Stimulated activated CD8-positive, alpha-beta memory T cell treated with anti-CD3 and anti-CD28 coated beads, Interleukin-2, amount 100 ng/mL, for 1 hour (primary cell): Measurements from ENCODE around the gene KCNQ1.

Source experiments
- DNase-seq, 2 donors: peaks; one replicate each; pipeline ENCODE4 v3.0.0-alpha.2; 2020; ENCODE audit warnings: low read depth in 2 of 2

Gene KCNQ1

DNA sequence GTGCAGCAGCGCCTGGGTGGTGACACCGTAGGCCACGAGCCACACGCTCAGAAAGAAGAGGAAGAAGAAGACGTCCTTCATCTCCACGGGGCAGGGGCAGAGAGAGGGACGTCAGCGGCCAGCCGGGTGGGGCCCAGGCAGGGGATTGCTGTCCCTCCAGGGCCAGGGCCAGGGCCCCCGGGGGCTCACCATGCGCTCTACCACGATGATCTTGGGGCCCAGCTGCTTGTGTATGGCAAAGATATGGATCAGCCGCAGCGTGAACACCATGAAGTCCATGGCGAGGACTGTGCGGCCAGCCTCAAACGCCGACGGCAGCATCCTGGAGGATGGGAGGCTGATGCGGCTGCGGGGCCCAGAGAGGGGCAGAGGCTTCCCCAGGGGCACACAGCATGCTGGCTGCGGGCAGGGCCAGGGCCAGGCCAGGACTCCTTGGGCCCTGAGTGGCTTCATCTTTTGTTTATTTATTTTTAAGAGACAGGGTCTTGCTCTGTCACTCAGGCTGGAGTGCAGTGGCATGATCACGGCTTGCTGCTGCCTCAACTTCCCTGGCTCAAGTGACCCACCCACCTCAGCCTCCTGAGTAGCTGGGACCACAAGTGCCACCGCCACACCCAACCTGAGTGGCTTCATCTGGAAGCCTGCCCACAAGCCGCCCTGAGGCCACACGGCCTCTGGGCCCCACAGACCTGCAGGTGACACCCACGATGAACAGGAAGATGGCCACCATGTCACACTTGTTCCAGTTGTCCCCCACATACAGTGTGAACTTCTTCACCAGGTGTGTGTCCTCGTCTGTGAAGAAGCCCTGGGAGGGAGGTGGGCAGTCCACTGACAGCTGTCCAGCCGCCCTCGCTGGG is 33.1 kb upstream of the KCNQ1 start:
- DNase-seq: no peak

DNA sequence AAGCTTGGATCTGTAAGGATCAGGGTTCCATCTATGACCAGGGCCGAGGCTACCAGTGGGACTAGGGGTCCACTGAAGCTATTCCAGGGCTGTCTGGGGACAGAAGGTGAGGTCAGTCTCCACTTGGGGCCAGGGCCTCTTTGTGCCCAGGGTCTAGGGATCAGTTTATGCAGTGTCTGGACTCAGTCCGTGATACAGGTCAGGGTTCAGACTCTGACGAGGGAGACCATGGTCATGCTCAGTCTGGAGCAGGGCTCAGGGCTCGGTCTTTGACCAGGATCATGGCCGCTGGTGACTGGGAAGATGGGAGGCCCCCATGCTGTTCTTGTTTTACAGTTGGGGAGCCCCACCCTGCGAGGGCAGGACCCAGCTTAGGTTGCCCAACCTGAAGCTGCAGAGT is 32.5 kb upstream of the KCNQ1 start:
- DNase-seq: no peak

DNA sequence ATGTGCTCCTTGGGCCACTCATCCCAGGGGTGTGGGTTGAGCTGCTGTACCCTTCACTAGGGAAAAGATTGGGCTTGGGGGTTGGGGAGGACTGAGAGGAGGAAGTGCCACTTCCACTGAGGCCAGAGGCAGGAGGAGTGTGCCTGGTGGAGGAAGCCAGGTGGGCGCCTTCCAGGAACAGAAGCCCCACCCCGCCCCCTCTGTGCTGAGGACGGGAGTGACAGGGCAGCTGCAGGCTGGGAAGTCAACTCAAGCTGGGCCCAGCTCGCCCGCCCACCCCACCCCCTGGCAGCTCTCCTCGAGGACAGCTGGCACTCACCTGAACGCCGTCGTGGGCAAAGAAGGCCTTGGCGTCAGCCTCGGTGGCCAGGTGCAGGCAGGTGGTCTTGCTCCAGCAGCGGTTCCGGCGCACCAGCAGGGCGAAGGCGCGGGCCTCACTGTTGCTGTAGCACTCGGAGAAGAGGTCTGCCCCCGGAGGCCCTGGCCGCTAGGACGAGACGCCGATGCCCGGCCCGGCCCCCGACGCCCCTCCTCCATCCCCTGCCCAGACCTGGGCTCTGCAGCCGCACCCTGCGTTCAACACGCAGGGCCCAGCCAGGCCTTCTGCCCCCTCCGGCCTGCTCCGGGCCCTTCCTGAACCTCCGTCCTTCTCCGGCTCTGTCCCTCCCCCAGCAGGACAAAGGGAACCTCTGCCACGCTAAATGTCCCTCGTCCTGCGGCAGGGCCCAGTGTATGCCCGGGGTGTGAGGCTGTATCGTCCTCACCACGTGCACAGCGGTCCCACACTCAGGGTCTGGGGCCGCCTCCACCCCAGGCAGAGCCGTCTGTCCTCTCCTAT is 30.8 kb upstream of the KCNQ1 start:
- no peak for DNase-seq

DNA sequence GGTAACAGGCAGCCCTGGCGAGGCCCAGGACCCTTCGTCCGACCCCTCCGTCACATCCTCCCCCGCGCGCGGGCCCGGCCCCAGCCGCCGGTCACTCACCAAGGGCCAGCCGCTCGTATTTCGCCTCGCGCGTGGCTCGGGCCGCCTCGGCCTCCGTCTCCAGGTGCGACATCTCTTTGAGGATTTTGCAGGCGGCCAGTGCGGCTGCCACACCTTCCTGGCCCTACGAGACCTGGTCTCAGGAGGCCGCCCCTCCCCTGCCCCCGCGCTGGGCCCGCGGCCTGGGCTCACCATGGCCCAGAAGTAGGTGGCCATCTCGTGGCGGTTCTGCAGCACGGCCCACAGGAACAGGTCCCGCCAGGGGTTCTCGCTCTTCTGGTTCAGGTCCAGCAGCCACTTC is 30.2 kb upstream of the KCNQ1 start:
- no peak for DNase-seq

DNA sequence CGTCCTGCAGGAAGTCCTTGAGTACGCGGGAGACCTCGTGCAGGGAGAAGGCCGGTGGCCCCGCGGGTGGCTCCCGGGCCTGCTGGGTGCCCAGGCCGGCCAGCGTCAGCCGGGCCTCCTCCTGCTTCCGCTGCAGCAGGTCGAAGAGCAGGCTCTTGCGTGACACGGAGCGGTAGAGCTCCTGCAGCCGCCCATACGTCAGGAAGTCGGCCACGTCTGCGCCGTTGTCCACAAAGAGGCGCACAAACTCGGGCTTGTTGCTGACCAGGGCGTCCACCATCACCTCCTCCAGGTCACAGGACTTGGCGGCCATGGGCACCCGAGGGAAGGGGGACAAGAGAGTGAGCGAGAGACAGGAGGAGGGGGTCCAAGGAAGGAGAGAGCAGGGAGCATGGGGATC is 29.6 kb upstream of the KCNQ1 start:
- DNase-seq: no peak

DNA sequence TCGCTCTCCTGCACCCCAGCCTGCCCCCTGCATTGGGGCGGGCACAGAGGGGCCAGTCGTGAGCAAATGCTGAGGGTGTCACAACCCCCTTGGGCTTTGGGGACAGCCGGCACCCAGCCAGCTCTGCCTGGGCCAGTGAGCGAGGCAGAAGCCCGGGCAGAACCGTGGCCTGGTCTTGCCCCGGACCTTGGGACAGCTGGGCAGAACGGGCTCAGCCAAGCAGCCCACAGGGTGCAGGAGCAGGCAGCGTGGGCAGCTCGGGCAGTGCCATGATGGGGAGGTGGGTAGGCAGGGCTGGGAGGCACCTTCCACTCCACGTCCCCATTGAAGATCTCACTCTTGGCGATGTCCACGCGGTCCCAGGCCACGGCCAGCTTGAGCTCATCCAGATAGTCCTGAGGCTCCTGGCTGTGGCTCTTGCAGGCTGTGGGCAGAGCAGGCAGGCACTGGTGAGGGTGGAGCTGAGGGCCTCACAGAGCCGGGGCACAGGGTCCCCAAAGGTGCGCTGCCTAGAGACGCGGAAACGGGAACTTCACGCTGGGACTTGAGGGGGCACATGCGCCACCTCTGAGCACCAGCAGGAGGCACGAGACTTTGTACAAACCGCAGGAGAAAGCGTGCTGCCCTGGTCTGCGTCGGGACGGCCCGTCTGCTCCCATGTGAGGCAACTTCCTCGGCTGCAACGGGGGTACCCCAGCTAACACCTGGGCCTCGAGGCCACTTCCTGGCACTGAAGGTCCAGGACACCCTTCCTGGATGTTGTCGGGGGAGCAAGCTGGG is 29.0 kb upstream of the KCNQ1 start:
- DNase-seq: no peak

DNA sequence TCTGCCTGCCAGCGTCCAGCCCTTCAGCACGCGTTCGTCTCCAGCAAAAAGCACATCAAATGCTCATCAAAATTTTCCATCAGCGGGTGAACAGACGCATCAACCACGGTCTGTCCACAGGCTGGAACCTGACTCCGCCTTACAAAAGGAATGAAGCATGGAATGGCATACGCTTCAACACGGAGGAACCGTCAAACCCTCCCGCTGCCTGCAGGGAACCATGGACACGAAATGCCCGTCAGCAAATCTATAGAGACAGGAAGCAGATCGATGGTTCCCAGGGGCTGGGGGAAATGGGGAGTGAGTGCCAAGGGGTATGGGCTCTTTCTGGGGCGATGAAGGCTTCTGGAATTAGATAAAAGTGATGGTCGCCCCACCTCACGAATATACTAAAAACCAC is 28.0 kb upstream of the KCNQ1 start:
- DNase-seq: no peak

DNA sequence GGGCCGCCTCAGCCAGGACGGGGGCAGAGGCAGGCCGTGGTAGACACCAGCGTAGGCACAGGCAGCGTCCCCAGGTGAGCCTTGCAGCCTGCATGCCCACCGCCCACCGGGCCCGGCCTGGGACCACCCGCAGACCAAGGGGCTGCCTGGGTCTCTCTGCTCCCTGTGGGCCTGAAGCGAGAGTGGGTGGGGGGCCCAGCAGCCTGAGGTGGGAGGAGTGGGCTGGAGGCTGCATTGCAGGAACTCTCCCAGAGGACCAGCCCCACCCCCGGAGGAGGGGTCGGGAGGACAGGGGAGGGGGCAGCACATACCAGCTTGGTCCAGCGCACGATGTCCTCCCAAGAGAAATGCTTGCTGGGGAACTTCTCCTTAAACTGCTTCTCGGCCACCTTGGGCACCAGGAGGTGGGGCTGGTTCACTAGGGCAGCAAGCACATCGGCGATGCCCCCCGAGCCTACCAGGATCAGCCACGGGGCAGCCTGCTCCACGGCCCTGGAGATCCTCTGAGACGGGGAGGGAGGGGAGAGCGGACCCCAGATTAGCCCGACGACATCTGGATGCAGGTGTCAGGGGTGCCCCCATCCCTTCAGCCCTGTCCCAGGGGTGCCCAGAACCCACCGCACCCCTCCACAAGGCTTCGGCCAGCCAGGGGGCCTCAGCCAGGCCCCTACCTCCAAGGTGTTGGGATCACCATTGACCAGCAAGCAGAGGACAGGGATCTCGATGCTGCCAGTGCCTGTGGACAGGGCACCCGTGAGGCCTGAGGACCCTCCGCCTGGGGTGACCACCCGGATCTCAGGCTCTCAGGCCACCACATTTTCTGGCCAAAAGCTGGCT is 26.7 kb upstream of the KCNQ1 start:
- DNase-seq: no peak

DNA sequence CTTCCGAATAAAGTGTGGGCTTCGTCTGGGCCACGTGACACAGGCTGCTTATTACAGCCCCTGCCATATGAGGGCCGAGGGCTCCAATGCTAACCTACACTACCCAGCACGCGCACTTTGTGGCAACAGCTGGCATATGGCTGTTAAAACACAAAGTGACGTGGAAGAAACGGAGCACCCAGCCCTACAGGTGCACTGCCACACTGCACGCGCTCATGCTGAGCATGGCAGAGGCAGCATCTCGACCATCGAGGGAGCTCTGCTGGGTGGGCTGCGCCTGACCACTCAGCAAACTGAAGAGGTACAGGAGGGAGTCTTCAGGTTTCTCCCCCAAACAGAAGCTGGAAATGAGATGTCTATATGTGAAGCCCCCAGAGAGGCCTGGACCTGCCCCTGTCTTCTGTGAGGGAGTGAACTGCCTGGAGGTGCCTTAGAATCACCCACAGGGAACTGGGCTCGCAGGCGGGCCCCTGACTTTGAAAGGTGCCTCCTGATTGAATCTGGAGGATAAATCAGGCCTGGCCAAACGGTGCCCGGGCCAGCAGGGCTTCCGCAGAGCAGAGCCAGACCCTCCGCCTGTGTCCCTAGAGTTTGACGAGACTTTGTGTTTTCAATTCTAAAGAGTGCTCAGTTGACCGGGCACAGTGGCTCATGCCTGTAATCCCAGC is 26.0 kb upstream of the KCNQ1 start:
- no peak for DNase-seq

DNA sequence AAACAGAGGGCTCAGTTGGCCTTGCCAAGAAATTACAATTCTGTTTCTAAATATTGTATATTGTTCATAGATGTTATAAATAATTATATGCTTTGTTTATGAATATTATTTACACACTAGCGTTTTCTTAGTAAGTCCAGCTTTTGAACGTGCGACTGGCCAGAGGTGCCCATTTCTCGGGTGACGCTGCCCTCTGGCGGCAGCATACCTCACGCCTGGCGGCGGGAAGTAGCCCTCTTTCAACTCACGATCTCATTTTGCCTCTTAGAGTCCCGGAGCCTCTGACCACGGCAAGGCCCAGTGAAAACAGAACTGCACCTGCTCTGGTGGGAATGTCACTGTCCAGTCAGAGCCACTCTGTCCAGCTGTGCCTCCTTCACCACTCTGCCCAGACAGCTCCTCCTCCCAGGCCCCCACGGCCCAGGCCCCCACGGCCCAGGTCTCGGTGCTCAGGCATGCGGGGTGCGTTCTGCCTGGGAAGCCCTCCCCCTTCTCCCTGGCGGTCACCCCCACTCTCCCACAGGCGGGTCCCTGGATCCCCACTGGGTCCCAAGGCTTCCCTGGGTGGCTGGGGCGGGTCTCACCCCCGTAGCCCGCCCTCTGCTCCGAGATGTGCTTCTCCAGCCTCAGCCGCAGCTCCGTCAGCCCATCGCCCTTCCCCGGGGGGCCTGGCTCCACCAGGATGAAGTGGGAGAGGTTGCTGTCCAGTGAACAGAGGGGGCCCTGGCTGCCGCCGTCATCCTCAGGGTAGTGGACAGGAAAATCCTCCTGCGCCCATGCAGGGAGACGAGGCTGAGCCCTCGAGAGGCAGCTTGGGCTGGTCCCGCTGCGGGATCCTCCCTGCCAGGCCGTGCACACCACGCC is 24.9 kb upstream of the KCNQ1 start:
- DNase-seq: peak; percentile 31 to 37

DNA sequence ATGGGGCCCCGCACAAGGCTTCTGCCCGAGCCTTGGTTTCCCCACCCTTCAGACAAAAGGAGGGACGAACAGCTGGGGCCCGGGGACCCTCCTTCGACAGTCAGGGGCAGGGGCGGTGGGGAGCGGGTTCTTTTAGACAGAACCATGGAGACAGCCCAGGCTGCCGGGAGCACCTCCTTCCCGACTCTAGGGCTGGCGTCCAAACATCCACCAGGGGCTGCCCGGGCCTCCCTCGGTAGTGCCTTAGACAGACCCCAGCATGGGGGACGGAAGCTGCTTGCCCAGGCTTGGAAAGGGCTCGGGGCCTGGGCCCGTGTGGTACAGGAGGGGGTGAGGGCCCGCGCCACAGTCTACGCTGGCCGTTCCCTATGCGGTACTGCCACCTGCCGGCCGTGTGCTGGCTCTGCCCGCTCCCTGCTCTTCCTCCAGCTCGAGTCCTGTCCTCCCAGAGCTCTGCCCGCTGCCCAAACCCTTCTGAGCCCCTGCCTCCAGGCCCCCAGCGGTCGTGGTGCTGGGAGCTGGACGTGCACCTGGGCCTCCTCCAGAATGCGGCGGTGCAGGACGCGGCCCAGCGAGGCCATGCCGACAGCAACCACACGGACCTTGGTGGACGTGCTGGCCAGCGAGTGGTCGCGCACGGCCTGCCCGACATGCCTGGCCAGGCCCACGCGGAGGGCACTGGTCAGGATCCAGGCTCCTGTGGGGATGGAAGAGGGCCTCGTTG is 24.1 kb upstream of the KCNQ1 start:
- DNase-seq: peak; percentile 39 to 54

DNA sequence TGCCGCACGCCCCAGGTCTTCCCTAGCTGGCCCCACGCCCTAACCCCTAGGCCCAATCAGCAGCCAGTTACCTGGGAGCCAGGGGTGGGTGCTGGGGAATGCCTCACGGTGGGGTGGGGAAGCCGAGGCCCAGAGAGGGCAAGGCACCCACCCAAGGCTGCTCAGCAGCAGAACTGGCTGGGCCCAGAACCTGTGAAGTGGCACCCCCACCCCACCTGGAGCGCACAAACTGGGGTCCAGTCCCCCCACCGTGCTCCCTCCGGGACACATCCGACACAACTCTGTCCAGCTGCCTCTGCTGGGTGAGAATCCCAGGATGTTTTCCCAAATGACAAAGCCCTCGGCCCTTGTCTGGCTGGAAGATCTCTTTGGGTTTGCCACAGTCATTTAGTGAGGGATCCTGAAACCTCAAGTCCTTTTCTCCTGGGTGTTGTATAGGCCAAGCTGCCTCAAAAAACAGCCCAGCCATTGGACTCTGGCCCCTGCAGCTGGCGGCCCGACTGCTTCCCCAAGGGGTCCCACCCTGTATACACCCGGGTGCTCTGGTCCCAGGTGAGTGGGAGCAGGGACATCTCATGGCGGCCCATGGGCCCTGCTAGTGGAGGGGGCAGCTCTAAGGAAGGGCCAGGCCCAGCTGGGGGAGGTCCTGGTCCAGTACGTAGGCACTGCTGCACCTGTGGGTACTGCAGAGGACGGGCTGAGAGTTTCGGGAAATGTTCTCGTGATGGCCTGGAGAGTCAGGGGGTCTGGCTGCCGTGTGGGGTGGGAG is 23.4 kb upstream of the KCNQ1 start:
- DNase-seq: no peak

DNA sequence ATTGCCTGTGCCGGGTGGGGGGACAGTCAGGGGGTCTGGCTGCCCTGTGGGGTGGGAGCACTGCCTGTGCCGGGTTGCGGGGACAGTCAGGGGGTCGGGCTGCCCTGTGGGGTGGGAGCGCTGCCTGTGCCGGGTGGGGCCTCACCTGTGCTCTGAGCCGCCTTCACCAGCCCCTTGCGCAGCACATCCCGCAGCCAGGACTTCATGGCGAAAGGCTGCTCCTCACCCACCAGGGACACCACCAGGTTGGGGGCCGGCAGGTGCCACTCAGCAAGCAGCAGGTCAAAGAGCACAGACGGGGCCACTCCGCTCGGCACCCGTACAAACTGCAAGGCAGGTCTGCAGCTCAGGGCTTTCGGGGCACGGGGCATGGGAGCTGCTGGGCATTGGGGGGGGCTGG is 22.8 kb upstream of the KCNQ1 start:
- DNase-seq: no peak

DNA sequence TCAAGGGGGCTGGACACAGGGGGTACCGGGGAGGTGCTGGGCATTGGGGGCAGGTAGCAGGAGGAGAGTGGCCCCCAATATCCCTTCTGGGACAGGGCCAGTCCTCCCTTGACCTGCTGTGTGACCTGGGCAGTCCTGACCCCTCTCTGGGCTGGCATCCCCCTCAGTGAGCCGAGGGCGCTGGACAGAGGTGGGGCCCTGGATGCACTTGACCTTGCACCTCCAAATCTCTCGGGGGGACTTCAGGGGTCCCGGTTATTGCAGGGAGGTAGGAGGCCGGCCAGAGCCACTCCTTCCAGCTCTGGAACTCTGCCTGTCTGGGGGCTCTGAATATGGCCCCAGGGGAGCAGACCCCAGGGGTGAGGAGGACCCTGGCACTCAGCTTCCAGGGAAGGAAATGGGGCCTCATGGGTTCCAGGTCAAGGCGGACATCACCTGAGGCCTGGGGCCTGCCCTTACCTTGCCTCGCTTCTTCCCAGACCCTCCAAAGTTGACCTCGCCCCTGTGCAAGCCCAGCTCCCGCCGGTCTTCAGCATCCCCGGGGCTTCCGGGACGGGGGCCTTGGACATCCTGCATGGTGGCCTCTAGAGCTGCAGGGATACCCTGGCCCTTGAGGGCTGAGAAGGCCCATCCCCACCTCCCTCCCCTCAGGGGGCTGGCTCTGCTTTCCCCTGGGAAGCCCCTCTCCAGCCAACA is 22.2 kb upstream of the KCNQ1 start:
- no peak for DNase-seq

DNA sequence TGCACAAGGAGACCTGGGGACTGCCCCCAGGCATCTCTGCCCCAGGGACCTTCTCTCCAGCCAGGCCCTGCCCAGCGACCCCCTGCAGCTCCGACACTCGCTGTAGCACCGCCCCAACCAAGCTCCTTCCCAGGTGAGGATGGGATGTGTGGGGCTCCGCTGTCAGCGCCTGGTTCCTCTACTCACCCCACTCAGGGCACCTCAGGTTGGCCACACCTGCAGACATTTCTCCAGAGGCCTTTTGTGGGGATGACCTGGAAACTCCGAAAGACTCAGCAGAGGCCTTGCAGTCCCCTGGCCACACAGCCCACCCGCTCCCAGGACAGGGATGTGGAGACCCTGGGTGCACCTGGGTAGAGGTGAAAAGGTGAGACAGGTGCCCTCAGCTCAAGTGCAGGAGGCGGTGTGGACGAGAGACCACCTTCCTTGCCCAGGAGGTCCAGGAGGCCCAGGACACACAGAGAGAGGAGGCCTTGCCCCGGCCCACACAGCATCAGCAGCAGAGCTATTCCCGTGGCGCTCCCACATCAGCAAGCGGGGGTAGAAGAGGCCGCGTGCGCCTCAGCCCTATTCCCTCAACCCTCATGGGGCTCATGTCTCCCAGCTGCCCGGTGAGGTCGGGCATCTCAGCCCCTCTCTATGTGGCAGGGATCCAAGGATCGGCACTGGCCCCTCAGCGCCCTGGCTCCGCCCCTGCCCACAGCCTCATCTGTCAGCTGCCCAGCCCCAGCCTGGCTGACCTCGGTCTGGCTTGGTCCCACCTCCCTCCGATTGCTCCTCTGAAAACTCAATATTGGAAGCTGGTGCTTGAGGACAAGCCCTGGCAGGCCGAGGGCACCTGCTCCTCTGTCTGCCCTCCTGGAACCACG is 21.4 kb upstream of the KCNQ1 start:
- no peak for DNase-seq

DNA sequence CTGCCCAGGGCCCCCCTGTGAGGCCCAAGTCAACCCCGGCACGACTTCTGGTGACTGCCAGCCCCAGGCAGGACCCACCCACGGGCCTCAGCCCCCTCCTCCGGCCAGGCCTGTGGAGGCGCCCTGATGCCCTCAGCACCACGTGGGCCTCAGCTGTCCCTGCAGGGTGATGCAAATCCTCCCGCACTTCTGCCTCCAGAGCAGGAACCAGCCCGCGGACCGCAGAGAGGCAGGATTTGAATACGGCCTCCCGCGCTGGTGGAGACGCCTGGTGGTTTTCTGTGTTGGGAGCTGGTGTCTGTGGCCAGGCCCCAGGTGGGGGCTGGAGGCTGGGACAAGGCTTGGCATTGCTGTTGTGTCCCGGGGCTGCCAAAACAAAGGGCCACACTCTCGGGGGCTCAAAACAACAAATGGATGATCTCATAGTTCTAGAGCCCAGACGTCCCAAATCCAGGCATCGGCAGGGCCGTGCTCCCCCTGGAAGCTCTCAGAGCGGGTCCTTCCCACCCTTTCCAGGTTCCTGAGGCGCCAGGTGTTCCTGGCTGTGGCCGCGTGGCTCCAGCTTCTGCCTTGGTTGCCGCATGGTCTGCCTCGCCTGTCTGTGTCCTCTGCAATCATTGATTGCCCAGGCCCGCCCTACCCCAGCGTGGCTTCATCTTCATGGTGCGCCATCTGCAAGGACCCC is 19.9 kb upstream of the KCNQ1 start:
- no peak for DNase-seq
